ENCODE measurements around the gene GAK.

DNA sequence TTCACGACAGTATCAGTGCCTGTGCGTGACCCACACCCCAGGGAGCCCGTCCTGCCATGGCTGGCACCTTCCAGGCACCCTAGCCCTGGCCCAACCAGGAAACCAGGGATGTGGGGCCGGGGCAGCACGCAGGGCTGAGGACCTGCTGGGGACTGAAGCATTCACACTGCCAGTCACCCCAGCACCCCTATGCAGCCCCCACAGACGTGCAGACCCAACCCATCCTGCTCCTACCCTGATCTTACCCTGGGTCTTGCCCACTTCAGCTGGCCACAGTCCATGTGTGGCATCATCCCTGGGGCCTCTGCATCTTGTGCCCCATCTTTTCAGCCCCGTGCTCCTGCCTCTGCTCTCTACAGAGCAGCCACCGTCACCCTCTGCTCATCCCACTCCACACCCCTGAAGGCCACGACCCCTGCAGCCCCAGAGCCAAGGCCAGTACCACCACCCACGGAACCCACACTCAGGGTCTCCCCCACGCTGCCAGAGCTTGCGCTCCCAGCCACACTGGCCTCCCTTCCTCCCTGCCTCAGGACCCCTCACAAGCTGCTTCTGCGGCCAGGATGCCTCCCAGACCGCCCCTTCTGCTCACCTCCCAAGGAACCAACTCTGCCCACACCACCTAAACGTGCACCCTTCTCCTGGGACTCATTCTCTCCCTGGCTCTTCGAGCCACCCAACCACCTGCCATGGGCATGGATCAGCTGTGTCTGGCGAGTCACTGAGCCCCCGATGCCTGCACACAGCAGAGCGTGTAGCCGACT is 25.6 kb downstream of the GAK start:
- no peak for TF ChIP-seq POLR2AphosphoS5 (IDR thresholded peaks at IDR 0.05; ENCODE audit: low read depth, low read length)
- no peak for TF ChIP-seq TAF1 (IDR thresholded peaks at IDR 0.05; ENCODE audit: borderline replicate concordance, insufficient read depth, low read length)
- TF ChIP-seq FOXP2 (optimal IDR thresholded peaks at IDR 0.05; ENCODE audit: borderline replicate concordance, extremely low read depth, extremely low read length, insufficient read depth), result no peak
- no peak for TF ChIP-seq REST (IDR thresholded peaks at IDR 0.05; ENCODE audit: insufficient read depth in 1 of 2, low read depth in 2 of 2, low read length in 2 of 2)
- no peak for TF ChIP-seq SIN3A (IDR thresholded peaks at IDR 0.05; ENCODE audit: borderline replicate concordance, insufficient read depth, low read length)
